Measurements from ENCODE around the gene CEP41. TPM values are rescaled to one million over a fixed set of nuclear protein-coding genes. Genes with fewer than 3 reads are reported as not detected.

The CEP41 gene
- polyA plus RNA-seq, 1 donor (not counting 4 experiments of a cell fraction or from before 2014, with no cell fraction given), result 13.4 TPM

DNA sequence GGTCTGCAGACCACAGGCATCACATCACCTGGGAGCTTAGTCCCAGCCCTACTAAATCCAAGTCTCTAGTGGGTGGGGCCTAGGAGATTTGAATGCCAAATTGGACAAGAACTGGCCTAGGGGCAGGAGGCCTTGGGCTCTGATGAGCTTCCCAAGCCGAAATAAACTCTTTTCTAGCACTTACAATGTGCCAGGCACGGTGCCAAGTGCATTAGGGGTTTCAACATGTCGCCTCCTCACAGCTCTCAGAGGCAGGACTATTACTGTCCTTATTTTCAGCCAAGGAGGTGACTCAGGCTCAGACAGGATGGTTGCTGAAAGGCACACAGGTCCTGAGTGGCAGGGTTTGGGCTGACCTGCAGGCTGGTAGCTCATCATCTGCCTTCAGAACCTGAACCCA is 69.8 kb downstream of the CEP41 start:
- peaks cover 3% of the 10 kb centered on the region for H3K9me3 ChIP-seq (ENCODE audit: control insufficient read depth, low read depth, low read length)
- no peaks in the 10 kb centered on the region for H3K9me1 ChIP-seq (ENCODE audit: control insufficient read depth, extremely low read depth, insufficient read depth, low read length)
- no peaks in the 10 kb centered on the region for H3K36me3 ChIP-seq (ENCODE audit: control insufficient read depth in 2 of 2, extremely low read depth in 1 of 2, insufficient read depth in 2 of 2, low read length in 2 of 2)
- no peak overlapping the region for H3K4me2 ChIP-seq (ENCODE audit: control insufficient read depth, extremely low read depth, insufficient read depth, low read depth, low read length)
- no peaks in the 10 kb centered on the region for H3K27me3 ChIP-seq (ENCODE audit: control insufficient read depth, extremely low read depth, insufficient read depth, low read length)
- no peaks in the 10 kb centered on the region for H4K20me1 ChIP-seq (ENCODE audit: control insufficient read depth, extremely low read depth, insufficient read depth, low read length)
- H3K9ac ChIP-seq (ENCODE audit: control insufficient read depth, extremely low read depth, insufficient read depth, low read length), result no peak overlapping the region
- no peak for FAIRE-seq
- no peak for DNase-seq (ENCODE audit: low read depth, low spot score)
- peaks cover 60% of the 10 kb centered on the region for H3K4me1 ChIP-seq (ENCODE audit: control insufficient read depth, extremely low read depth, insufficient read depth, low read length)
- H3K27ac ChIP-seq (ENCODE audit: control insufficient read depth, insufficient read depth, low read length), result no peak overlapping the region
- no peaks in the 10 kb centered on the region for H3K79me2 ChIP-seq (ENCODE audit: control insufficient read depth, insufficient read depth, low read length)
- H2AFZ ChIP-seq (ENCODE audit: control insufficient read depth, low read length), result no peak overlapping the region
- TF ChIP-seq, protein P1, sequence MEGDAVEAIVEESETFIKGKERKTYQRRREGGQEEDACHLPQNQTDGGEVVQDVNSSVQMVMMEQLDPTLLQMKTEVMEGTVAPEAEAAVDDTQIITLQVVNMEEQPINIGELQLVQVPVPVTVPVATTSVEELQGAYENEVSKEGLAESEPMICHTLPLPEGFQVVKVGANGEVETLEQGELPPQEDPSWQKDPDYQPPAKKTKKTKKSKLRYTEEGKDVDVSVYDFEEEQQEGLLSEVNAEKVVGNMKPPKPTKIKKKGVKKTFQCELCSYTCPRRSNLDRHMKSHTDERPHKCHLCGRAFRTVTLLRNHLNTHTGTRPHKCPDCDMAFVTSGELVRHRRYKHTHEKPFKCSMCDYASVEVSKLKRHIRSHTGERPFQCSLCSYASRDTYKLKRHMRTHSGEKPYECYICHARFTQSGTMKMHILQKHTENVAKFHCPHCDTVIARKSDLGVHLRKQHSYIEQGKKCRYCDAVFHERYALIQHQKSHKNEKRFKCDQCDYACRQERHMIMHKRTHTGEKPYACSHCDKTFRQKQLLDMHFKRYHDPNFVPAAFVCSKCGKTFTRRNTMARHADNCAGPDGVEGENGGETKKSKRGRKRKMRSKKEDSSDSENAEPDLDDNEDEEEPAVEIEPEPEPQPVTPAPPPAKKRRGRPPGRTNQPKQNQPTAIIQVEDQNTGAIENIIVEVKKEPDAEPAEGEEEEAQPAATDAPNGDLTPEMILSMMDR (optimal IDR thresholded peaks at IDR 0.05 in 1 of 3, IDR thresholded peaks at IDR 0.05 in 1 of 3, conservative IDR thresholded peaks at IDR 0.05 in 1 of 3; ENCODE audit: extremely low read depth in 1 of 3, insufficient read depth in 2 of 3, low read length in 3 of 3), result no peak
- no peak for TF ChIP-seq EZH2 (IDR thresholded peaks at IDR 0.05; ENCODE audit: low read length)
- dilution Hi-C loops (cut with MboI; ENCODE audit: extremely low pct_ligation_motif_present, low sequenced_read_pairs), result no loop called here
- H3K4me3 ChIP-seq (ENCODE audit: control insufficient read depth in 2 of 3, extremely low read depth in 1 of 3, insufficient read depth in 2 of 3, low read depth in 1 of 3, low read length in 3 of 3), result no peak overlapping the region

DNA sequence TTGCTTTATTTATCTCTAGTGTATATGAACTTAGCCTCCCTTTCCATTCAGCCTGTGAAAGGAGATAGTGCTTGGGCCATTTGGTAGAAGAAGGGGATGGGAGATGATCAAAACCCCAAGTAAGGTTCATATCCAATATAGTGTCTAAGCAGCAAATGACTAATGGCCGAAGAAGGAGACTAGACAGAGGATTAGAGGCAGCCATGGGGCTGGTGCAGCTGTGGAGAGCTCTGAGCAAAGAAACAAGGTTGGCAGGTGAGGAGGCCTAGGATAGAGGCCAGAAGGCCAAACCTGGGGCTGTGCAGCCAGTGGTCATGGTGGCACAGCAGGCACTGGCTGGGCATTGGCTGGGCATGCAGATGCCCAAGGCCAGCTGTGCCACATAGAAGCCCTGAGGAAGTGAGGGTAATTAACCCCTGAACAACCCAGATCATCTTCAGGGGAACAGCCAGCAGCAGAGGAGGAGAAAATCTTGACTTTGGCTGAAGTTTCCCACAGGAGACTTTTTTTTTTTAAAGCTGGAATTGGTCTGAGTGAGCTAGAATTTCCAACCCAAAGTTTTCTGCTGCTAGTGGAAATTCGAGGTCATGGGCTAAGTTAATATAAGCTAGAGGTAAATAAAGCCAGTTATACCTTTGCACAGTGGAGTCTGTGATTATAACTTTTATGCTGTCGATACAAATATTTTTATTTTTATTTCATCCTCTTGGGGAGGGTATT is 70.8 kb downstream of the CEP41 start:
- H3K4me3 ChIP-seq (ENCODE audit: control insufficient read depth in 2 of 3, extremely low read depth in 1 of 3, insufficient read depth in 2 of 3, low read depth in 1 of 3, low read length in 3 of 3), result no peak overlapping the region
- no peaks in the 10 kb centered on the region for H4K20me1 ChIP-seq (ENCODE audit: control insufficient read depth, extremely low read depth, insufficient read depth, low read length)
- H3K9ac ChIP-seq (ENCODE audit: control insufficient read depth, extremely low read depth, insufficient read depth, low read length), result no peak overlapping the region
- DNase-seq (ENCODE audit: low read depth, low spot score) (no peak), FAIRE-seq (no peak)
- H3K79me2 ChIP-seq (ENCODE audit: control insufficient read depth, insufficient read depth, low read length), result no peaks in the 10 kb centered on the region
- no peaks in the 10 kb centered on the region for H3K9me3 ChIP-seq (ENCODE audit: control insufficient read depth, low read depth, low read length)
- no peak overlapping the region for H3K4me2 ChIP-seq (ENCODE audit: control insufficient read depth, extremely low read depth, insufficient read depth, low read depth, low read length)
- H3K9me1 ChIP-seq (ENCODE audit: control insufficient read depth, extremely low read depth, insufficient read depth, low read length), result no peaks in the 10 kb centered on the region
- TF ChIP-seq EZH2 (IDR thresholded peaks at IDR 0.05; ENCODE audit: low read length), result no peak
- TF ChIP-seq, protein P1 (optimal IDR thresholded peaks at IDR 0.05 in 1 of 3, IDR thresholded peaks at IDR 0.05 in 1 of 3, conservative IDR thresholded peaks at IDR 0.05 in 1 of 3; ENCODE audit: extremely low read depth in 1 of 3, insufficient read depth in 2 of 3, low read length in 3 of 3), result no peak
- no peaks in the 10 kb centered on the region for H3K36me3 ChIP-seq (ENCODE audit: control insufficient read depth in 2 of 2, extremely low read depth in 1 of 2, insufficient read depth in 2 of 2, low read length in 2 of 2)
- H2AFZ ChIP-seq (ENCODE audit: control insufficient read depth, low read length), result no peak overlapping the region
- H3K27me3 ChIP-seq (ENCODE audit: control insufficient read depth, extremely low read depth, insufficient read depth, low read length), result no peaks in the 10 kb centered on the region
- peaks cover 67% of the 10 kb centered on the region for H3K4me1 ChIP-seq (ENCODE audit: control insufficient read depth, extremely low read depth, insufficient read depth, low read length)
- dilution Hi-C loops (cut with MboI; ENCODE audit: extremely low pct_ligation_motif_present, low sequenced_read_pairs), result no loop called here
- H3K27ac ChIP-seq (ENCODE audit: control insufficient read depth, insufficient read depth, low read length), result no peak overlapping the region
